Right renal cortex interstitium (tissue), 3 donors: Measurements from ENCODE around the gene PYDC1. TPM values are rescaled to one million over a fixed set of nuclear protein-coding genes. Genes with fewer than 3 reads are reported as not detected.
"Not testable (repeated sequence)": the region's sequence is repeated elsewhere in the genome, so short reads cannot be mapped to it uniquely, and the experiment has no call there.

Experiments used
- DNase-seq, 3 donors: peaks; one replicate each; pipeline ENCODE4 v3.0.0-alpha.2; 2013; ENCODE audit warnings: low read depth in 3 of 3, low spot score in 2 of 3
- polyA plus RNA-seq, 3 donors: library from polyadenylated mRNA; unstranded; fragments of 120-200 nt; gene quantifications; one replicate each; pipeline ENCODE4 v1.2.1, GENCODE V29; 2013; ENCODE audit not compliant: insufficient read length in 3 of 3

Gene PYDC1
- polyA plus RNA-seq, 3 donors, result not detected

GRCh38 chr16:31182391-31182790 is 34.5 kb downstream of the PYDC1 start:
- no peak for DNase-seq

- no peak for DNase-seq
These were observed 35.7 kb downstream of the PYDC1 start for GRCh38 chr16:31181102-31181830.

- peak; percentile 85 to 93 (median 86) for DNase-seq
These were observed 37.0 kb downstream of the PYDC1 start, which contains the start of gene FUS for GRCh38 chr16:31179747-31180459. Gene FUS (plus strand): TSS chr16:31180139. CDS start chr16:31180215, 76 bp downstream.

GRCh38 chr16:31179219-31179746 is 37.7 kb downstream of the PYDC1 start:
- no peak for DNase-seq

- DNase-seq, result no peak
These were observed 39.8 kb downstream of the PYDC1 start for GRCh38 chr16:31177136-31177535.

- DNase-seq, result not testable (repeated sequence)
These were observed 46.9 kb downstream of the PYDC1 start for GRCh38 chr16:31170048-31170447.

- DNase-seq, result no peak
These were observed 48.1 kb downstream of the PYDC1 start for GRCh38 chr16:31168848-31169247.

GRCh38 chr16:31167315-31167714 is 49.6 kb downstream of the PYDC1 start:
- DNase-seq, result no peak

Other genes with a start within 250 kb of the PYDC1 start
- gene HSD3B7, start 231.9 kb downstream of the PYDC1 start, polyA plus RNA-seq, result 1 to 10 TPM; 7.3 to 8.9 (median 8.3) TPM
- 1 to 10 TPM in 2 of 3 donors, under 1 TPM in 1; 0.89 to 1.3 (median 1.0) TPM for gene STX1B, start 206.5 kb downstream of the PYDC1 start, polyA plus RNA-seq
- gene STX4, start 183.6 kb downstream of the PYDC1 start, polyA plus RNA-seq, result 10 to 100 TPM; 33.9 to 36.1 (median 34.4) TPM
- 1 to 10 TPM; 3.2 to 4.1 (median 3.7) TPM for gene ZNF668, start 142.9 kb downstream of the PYDC1 start, polyA plus RNA-seq
- 10 to 100 TPM; 10.8 to 11.9 (median 11.7) TPM for gene ZNF646, start 142.7 kb downstream of the PYDC1 start, polyA plus RNA-seq
- gene PRSS53, start 128.2 kb downstream of the PYDC1 start, polyA plus RNA-seq, result under 1 TPM; 0.44 to 0.82 (median 0.60) TPM
- gene VKORC1, start 122.3 kb downstream of the PYDC1 start, polyA plus RNA-seq, result 10 to 100 TPM; 65.6 to 75.1 (median 75.1) TPM
- gene BCKDK, start 108.7 kb downstream of the PYDC1 start, polyA plus RNA-seq, result 10 to 100 TPM; 32.4 to 37.6 (median 35.1) TPM
- 10 to 100 TPM; 57.7 to 66.8 (median 58.0) TPM for gene KAT8, start 99.5 kb downstream of the PYDC1 start, polyA plus RNA-seq
- gene PRSS8, start 81.4 kb downstream of the PYDC1 start, polyA plus RNA-seq, result 10 to 100 TPM; 48.9 to 59.4 (median 52.4) TPM
- gene PRSS36, start 67.1 kb downstream of the PYDC1 start, polyA plus RNA-seq, result 1 to 10 TPM in 2 of 3 donors, under 1 TPM in 1; 0.78 to 1.4 (median 1.2) TPM
- gene FUS, start 37.0 kb downstream of the PYDC1 start, polyA plus RNA-seq, result 100 to 1,000 TPM; 627 to 720 (median 667) TPM
- gene PYCARD, start 14.4 kb downstream of the PYDC1 start, polyA plus RNA-seq, result 10 to 100 TPM in 1 of 3 donors, 1 to 10 TPM in 2; 8.1 to 10.7 (median 9.4) TPM
- gene TRIM72, start 3.0 kb downstream of the PYDC1 start, polyA plus RNA-seq, result under 1 TPM; 0.06 to 0.07 (median 0.06) TPM
- gene ITGAM, start 42.8 kb upstream of the PYDC1 start, polyA plus RNA-seq, result 1 to 10 TPM; 1.5 to 2.0 (median 1.9) TPM
- under 1 TPM; 0.53 to 0.69 (median 0.57) TPM for gene ITGAX, start 138.0 kb upstream of the PYDC1 start, polyA plus RNA-seq
- under 1 TPM; 0.21 to 0.39 (median 0.23) TPM for gene ITGAD, start 176.2 kb upstream of the PYDC1 start, polyA plus RNA-seq
- under 1 TPM; 0.55 to 0.92 (median 0.86) TPM for gene COX6A2, start 211.2 kb upstream of the PYDC1 start, polyA plus RNA-seq
- 1 to 10 TPM; 2.4 to 2.9 (median 2.4) TPM for gene ZNF843, start 225.7 kb upstream of the PYDC1 start, polyA plus RNA-seq
- 10 to 100 TPM in 1 of 3 donors, 1 to 10 TPM in 2; 9.2 to 10.8 (median 9.4) TPM for gene ARMC5, start 242.4 kb upstream of the PYDC1 start, polyA plus RNA-seq